ENCODE results near the gene PRKCA.

DNA sequence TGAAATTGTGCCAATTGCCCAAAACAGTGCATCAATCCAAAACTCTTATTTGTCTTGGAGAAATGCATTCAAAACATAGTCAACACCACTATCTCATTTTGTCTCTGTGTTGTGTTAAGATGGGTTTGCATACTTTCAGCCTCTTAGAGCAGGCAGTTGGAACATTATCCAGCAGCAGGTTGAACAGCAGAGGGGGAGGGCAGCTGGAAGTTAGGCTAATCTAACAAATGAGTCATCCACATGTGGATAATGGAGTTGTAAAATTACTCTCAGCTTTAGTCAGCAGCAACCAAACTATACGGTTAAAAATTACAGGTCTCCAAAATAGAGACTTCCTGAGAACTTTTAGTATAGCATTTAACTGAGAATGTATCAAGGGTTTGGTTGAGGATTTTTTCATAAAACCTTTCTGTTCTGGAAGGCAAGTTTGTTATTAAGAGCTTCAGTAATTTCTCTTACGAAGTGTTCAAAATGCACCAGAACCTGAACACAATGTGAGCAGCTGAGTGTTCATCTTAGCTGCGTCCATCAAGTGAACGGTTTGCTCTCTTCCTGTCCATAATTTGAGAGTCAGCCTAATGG, 46.3 kb downstream of the PRKCA start:
- TF ChIP-seq, protein P1, sequence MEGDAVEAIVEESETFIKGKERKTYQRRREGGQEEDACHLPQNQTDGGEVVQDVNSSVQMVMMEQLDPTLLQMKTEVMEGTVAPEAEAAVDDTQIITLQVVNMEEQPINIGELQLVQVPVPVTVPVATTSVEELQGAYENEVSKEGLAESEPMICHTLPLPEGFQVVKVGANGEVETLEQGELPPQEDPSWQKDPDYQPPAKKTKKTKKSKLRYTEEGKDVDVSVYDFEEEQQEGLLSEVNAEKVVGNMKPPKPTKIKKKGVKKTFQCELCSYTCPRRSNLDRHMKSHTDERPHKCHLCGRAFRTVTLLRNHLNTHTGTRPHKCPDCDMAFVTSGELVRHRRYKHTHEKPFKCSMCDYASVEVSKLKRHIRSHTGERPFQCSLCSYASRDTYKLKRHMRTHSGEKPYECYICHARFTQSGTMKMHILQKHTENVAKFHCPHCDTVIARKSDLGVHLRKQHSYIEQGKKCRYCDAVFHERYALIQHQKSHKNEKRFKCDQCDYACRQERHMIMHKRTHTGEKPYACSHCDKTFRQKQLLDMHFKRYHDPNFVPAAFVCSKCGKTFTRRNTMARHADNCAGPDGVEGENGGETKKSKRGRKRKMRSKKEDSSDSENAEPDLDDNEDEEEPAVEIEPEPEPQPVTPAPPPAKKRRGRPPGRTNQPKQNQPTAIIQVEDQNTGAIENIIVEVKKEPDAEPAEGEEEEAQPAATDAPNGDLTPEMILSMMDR (IDR thresholded peaks at IDR 0.05) = no peak
- TF ChIP-seq EP300 (IDR thresholded peaks at IDR 0.05) = no peak
